GM11168 (cell line): ENCODE data around the gene CBARP.

Experiments used
- in situ Hi-C: fragments of 300-500 bp; cut with MboI; formaldehyde crosslinking; loops from one replicate; pipeline ENCODE4 v1.12.0; 2022; ENCODE audit warnings: low sequenced_read_pairs; ENCODE audit not compliant: unreplicated experiment

Gene CBARP

DNA sequence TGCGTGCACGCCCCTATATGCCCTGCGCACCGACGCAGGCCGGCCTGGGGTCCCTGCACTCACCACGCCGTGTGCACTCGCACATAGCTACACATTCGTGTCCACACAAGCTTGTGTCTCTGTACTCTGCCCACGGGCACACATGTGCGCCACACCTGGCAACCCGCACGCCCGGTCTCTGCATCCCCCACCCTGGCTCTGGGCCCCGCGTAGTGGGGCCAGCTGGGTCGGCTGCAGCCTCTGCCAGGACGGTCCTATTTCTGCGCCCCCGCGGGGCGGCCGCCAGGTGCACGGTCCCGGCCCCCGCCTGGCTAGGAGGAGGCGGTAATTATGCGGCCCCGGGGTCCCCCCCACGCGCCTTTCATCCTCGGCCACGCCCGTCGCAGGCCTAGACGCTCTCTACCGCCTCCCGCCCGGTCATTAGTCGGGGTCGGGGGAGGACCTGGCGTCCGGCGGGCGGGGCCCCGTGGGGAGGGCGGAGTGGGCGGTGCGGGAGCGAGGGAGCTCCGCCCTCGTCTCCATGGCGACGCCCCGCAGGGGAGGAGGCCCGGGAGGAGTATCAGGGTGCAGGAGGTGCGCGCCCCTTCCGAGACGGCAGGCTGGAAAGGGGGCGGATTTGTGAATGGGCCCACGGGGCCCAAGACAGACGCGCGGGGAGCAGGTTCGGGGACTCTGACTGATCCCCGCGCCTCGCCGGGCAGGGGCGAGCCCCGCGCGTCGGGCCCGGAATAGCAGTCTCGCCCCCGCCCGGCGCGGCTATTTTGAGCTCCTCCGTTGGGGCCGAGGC is 28.5 kb upstream of the CBARP start:
- in situ Hi-C loops = no loop called here

- in situ Hi-C loops = no loop called here
Observed at GRCh38 chr19:1265615-1266128, 27.9 kb upstream of the CBARP start.

GRCh38 chr19:1264801-1265614 is 27.2 kb upstream of the CBARP start:
- in situ Hi-C loops = no loop called here

DNA sequence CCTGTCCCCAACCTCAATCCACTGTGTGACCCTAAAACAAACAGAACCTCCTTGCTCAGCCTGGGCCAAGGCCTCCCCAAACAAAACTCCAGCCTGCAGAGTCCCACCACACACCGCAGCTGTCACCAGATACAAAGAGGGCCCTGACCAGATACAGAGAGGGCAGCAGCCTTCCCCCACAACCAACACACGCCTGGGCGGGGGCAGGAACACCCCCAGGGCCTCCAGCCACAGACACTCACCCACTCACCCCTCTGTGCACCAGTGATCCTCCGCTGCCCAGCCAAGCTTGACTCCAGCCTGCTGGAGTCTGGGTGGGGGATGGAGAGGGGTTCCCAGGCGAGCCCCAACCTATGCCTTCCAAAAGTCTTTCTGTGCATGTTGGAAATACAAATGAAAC is 25.4 kb upstream of the CBARP start:
- in situ Hi-C loops = no loop called here

GRCh38 chr19:1262623-1263123 is 24.9 kb upstream of the CBARP start:
- in situ Hi-C loops = no loop called here

DNA sequence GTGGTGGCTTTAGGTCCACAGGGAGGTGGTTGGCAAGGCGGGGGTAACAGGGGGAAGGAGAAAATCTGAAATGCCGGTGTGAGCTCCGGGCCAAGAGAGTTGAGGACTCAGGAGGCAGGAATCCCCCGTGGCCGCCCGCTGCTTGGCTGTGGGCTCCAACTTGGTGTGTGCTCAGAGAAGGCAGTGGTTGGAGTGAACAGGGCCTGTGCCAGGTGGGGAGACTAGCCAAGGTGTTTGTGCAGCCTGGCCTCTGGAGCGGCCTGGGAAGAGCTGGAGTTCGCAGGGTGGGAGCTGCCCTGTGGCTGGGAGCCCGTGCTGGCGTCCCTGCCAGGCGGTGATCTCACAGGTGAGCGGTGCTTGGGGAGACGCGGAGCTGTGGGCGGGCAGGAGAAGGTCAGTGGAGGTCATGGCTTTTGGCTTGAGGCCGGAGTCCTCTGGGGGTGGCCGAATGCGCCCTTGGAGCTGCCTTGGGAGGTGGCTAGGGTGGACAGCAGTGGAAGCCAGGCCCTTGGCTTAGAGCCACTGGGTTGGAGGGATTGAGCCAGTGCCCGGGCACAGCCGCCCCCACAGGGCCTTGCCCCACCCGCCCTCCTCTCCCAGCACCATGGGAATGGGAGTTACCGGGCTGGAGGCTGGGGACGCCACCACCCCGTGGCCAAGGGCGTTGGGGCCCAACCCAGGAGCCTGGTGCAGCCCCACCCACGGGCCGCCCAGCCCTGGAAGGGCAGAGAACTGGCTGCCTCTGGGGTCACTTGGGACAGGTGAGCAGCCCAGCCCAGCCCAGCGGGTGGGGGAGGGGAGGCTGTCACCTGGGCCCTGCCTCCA is 24.2 kb upstream of the CBARP start:
- in situ Hi-C loops = no loop called here

DNA sequence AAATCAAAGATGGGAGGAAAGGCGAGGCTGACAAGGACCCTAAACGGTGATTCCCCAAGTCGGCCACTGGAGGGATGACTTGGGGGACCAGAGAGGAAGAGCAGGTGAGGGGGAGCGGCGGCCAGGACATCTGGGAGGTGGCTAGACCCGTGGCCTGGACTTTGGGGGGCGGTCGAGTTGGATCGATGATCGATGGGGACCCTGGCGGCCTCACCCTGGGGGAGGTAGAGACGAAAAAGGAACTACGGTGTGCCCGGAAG is 23.7 kb upstream of the CBARP start:
- in situ Hi-C loops = no loop called here

GRCh38 chr19:1260749-1261537 is 23.1 kb upstream of the CBARP start:
- in situ Hi-C loops = no loop called here

- in situ Hi-C loops = no loop called here
Observed at GRCh38 chr19:1259876-1260748, 22.3 kb upstream of the CBARP start.

DNA sequence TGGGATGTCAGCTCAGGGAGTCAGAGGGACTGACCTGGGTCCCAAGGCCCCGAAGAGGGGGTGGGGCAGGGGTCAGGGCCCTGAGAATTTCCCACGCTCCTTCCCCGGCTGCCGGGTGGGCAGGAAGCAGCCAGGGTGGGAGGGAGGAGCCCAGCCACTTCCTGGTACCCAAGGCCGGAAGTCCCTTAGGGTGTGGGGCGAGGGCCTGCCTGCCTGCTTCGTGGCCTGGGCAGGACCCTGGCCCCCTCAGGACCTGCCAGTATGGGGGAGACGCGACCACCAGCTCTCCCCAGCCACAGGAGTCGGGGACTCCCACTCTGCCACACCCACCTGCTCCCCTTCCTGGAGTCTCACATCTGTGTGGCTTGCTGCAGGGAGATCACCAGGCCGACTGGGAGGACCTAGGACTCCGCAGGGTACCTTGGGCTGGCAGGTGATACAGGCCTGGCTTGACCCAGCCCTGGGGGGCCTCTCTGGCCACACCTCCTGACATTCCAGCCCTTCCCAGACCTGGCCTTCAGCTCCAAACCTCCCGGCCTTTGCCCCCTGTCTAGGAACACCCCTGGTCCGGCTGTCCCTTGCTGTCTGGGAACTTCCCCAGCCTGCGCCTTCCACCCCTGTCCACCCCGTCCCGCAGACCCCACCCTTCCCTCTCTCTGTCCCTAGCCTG is 21.5 kb upstream of the CBARP start:
- in situ Hi-C loops = no loop called here

- in situ Hi-C loops = no loop called here
Observed at GRCh38 chr19:1258707-1259205, 21.0 kb upstream of the CBARP start.

DNA sequence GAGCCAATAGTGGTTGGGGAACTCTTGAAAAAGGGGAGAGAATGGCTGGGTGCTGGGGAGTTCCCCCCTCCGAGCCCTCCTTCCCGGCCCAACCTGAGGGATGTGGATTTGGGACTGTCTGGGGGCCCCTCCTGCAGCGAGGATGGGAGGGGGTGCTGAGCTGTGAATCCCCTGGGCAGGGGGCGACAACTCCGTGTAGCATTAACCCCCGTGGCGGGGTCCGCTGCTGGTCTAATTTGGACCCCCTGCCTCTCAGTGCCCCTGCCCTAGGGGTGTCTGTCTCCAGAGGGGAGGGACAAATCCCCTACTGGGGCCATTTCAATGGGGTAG is 20.3 kb upstream of the CBARP start:
- in situ Hi-C loops = no loop called here

GRCh38 chr19:1257475-1258162 is 19.8 kb upstream of the CBARP start:
- in situ Hi-C loops = no loop called here

GRCh38 chr19:1256646-1257474 is 19.1 kb upstream of the CBARP start:
- in situ Hi-C loops = no loop called here

GRCh38 chr19:1255186-1256161 is 17.7 kb upstream of the CBARP start:
- in situ Hi-C loops = no loop called here
